ENCODE results near the gene CHD1L.

GRCh38 chr1:147243841-147244240, 1.4 kb downstream of the CHD1L start:
- no peak for TF ChIP-seq CTBP1 (IDR thresholded peaks at IDR 0.05; ENCODE audit: borderline replicate concordance)
- no peak for TF ChIP-seq PKNOX1 (IDR thresholded peaks at IDR 0.05)
- TF ChIP-seq SUZ12 (IDR thresholded peaks at IDR 0.05): no peak

Measured in HEK293T (cell line).